ENCODE measurements around the gene CEP170B.

CEP170B gene

GRCh38 chr14:104868060-104868740 lies 3.1 kb downstream of the CEP170B start:
- no peak overlapping the region for H3K9ac ChIP-seq (ENCODE audit: low read length)
- H2BK15ac ChIP-seq (replicated peaks; ENCODE audit: low read depth): no peak overlapping the region
- peaks cover 18% of the 10 kb centered on the region for H3K79me2 ChIP-seq (ENCODE audit: control insufficient read depth, insufficient read depth, low read length)
- no peak overlapping the region for H2AK5ac ChIP-seq (ENCODE audit: low read length)
- no peak overlapping the region for H4K8ac ChIP-seq (ENCODE audit: low read depth, low read length)
- no peak overlapping the region for H3K23ac ChIP-seq (ENCODE audit: low read length)
- H2BK120ac ChIP-seq (ENCODE audit: low read depth, low read length): no peak overlapping the region
- no peak overlapping the region for H3K56ac ChIP-seq (ENCODE audit: low read length)
- no CpG with 5 or more reads among the region's 23 CpGs for WGBS (ENCODE audit: extremely low coverage, insufficient coverage, low lambda C conversion rate)
- no peak overlapping the region for H3K27ac ChIP-seq (ENCODE audit: low read depth, low read length)
- H3K4me2 ChIP-seq (ENCODE audit: low read length): no peak overlapping the region
- no peak overlapping the region for H3K18ac ChIP-seq (ENCODE audit: low read length)
- H2BK5ac ChIP-seq (ENCODE audit: low read length): no peak overlapping the region
- H3K27me3 ChIP-seq (ENCODE audit: insufficient read depth, low read length, poor library complexity): no peaks in the 10 kb centered on the region
- H3K4me3 ChIP-seq (ENCODE audit: low read length): no peak overlapping the region
- H3K79me1 ChIP-seq (ENCODE audit: low read length): peaks cover 30% of the 10 kb centered on the region
- H3K4me1 ChIP-seq (ENCODE audit: control insufficient read depth, low read depth, low read length): peaks cover 5% of the 10 kb centered on the region
- H4K5ac ChIP-seq (ENCODE audit: low read length): no peak overlapping the region
- no peaks in the 10 kb centered on the region for H3K36me3 ChIP-seq (ENCODE audit: control insufficient read depth, insufficient read depth, low read length)
- H3K4ac ChIP-seq (ENCODE audit: low read depth, low read length): no peak overlapping the region
- no peak for DNase-seq

GRCh38 chr14:104868811-104869572 lies 3.9 kb downstream of the CEP170B start:
- Histone ChIP-seq H2BK15ac (replicated peaks; ENCODE audit: low read depth) (no peak overlapping the region), H3K4ac (ENCODE audit: low read depth, low read length) (no peak overlapping the region), H3K27ac (ENCODE audit: low read depth, low read length) (no peak overlapping the region), H3K56ac (ENCODE audit: low read length) (no peak overlapping the region), H3K27me3 (ENCODE audit: insufficient read depth, low read length, poor library complexity) (no peaks in the 10 kb centered on the region), H3K4me2 (ENCODE audit: low read length) (no peak overlapping the region), H3K18ac (ENCODE audit: low read length) (no peak overlapping the region), H4K5ac (ENCODE audit: low read length) (no peak overlapping the region), H2AK5ac (ENCODE audit: low read length) (no peak overlapping the region), H3K79me2 (ENCODE audit: control insufficient read depth, insufficient read depth, low read length) (peaks cover 18% of the 10 kb centered on the region), H4K8ac (ENCODE audit: low read depth, low read length) (no peak overlapping the region), H3K4me1 (ENCODE audit: control insufficient read depth, low read depth, low read length) (peaks cover 5% of the 10 kb centered on the region), H3K79me1 (ENCODE audit: low read length) (peaks cover 29% of the 10 kb centered on the region), H2BK5ac (ENCODE audit: low read length) (no peak overlapping the region), H3K23ac (ENCODE audit: low read length) (no peak overlapping the region), H3K4me3 (ENCODE audit: low read length) (no peak overlapping the region), H2BK120ac (ENCODE audit: low read depth, low read length) (no peak overlapping the region), H3K36me3 (ENCODE audit: control insufficient read depth, insufficient read depth, low read length) (no peaks in the 10 kb centered on the region), H3K9ac (ENCODE audit: low read length) (no peak overlapping the region)
- no CpG with 5 or more reads among the region's 22 CpGs for WGBS (ENCODE audit: extremely low coverage, insufficient coverage, low lambda C conversion rate)
- DNase-seq: no peak

- Histone ChIP-seq H3K4ac (ENCODE audit: low read depth, low read length) (no peak overlapping the region), H3K27ac (ENCODE audit: low read depth, low read length) (no peak overlapping the region), H3K27me3 (ENCODE audit: insufficient read depth, low read length, poor library complexity) (no peaks in the 10 kb centered on the region), H2BK120ac (ENCODE audit: low read depth, low read length) (no peak overlapping the region), H3K9ac (ENCODE audit: low read length) (no peak overlapping the region), H3K4me3 (ENCODE audit: low read length) (no peak overlapping the region), H3K4me2 (ENCODE audit: low read length) (no peak overlapping the region), H3K79me1 (ENCODE audit: low read length) (peaks cover 29% of the 10 kb centered on the region), H3K79me2 (ENCODE audit: control insufficient read depth, insufficient read depth, low read length) (peaks cover 18% of the 10 kb centered on the region), H2AK5ac (ENCODE audit: low read length) (no peak overlapping the region), H3K56ac (ENCODE audit: low read length) (no peak overlapping the region), H4K5ac (ENCODE audit: low read length) (no peak overlapping the region), H3K18ac (ENCODE audit: low read length) (no peak overlapping the region), H3K23ac (ENCODE audit: low read length) (no peak overlapping the region), H3K4me1 (ENCODE audit: control insufficient read depth, low read depth, low read length) (peaks cover 5% of the 10 kb centered on the region), H4K8ac (ENCODE audit: low read depth, low read length) (no peak overlapping the region), H2BK15ac (replicated peaks; ENCODE audit: low read depth) (no peak overlapping the region), H2BK5ac (ENCODE audit: low read length) (no peak overlapping the region), H3K36me3 (ENCODE audit: control insufficient read depth, insufficient read depth, low read length) (no peaks in the 10 kb centered on the region)
- DNase-seq: no peak
- no CpG with 5 or more reads among the region's 18 CpGs for WGBS (ENCODE audit: extremely low coverage, insufficient coverage, low lambda C conversion rate)
Measured at GRCh38 chr14:104869669-104870367, 4.8 kb downstream of the CEP170B start.

GRCh38 chr14:104870368-104871144 lies 5.5 kb downstream of the CEP170B start:
- Histone ChIP-seq H4K5ac (ENCODE audit: low read length) (no peak overlapping the region), H2BK15ac (replicated peaks; ENCODE audit: low read depth) (no peak overlapping the region), H3K79me2 (ENCODE audit: control insufficient read depth, insufficient read depth, low read length) (peaks cover 18% of the 10 kb centered on the region), H3K23ac (ENCODE audit: low read length) (no peak overlapping the region), H2BK120ac (ENCODE audit: low read depth, low read length) (no peak overlapping the region), H3K18ac (ENCODE audit: low read length) (no peak overlapping the region), H2BK5ac (ENCODE audit: low read length) (no peak overlapping the region), H3K4me1 (ENCODE audit: control insufficient read depth, low read depth, low read length) (peaks cover 5% of the 10 kb centered on the region), H4K8ac (ENCODE audit: low read depth, low read length) (no peak overlapping the region), H3K27me3 (ENCODE audit: insufficient read depth, low read length, poor library complexity) (no peaks in the 10 kb centered on the region), H3K27ac (ENCODE audit: low read depth, low read length) (no peak overlapping the region), H3K4me2 (ENCODE audit: low read length) (no peak overlapping the region), H3K4me3 (ENCODE audit: low read length) (no peak overlapping the region), H3K79me1 (ENCODE audit: low read length) (peaks cover 29% of the 10 kb centered on the region), H3K4ac (ENCODE audit: low read depth, low read length) (no peak overlapping the region), H3K9ac (ENCODE audit: low read length) (no peak overlapping the region), H3K36me3 (ENCODE audit: control insufficient read depth, insufficient read depth, low read length) (no peaks in the 10 kb centered on the region), H3K56ac (ENCODE audit: low read length) (no peak overlapping the region), H2AK5ac (ENCODE audit: low read length) (no peak overlapping the region)
- DNase-seq: peak; percentile 27
- WGBS (ENCODE audit: extremely low coverage, insufficient coverage, low lambda C conversion rate): no CpG with 5 or more reads among the region's 21 CpGs

- H3K23ac ChIP-seq (ENCODE audit: low read length): no peak overlapping the region
- H3K4me3 ChIP-seq (ENCODE audit: low read length): no peak overlapping the region
- H3K4ac ChIP-seq (ENCODE audit: low read depth, low read length): no peak overlapping the region
- H3K18ac ChIP-seq (ENCODE audit: low read length): no peak overlapping the region
- H3K9ac ChIP-seq (ENCODE audit: low read length): no peak overlapping the region
- H2AK5ac ChIP-seq (ENCODE audit: low read length): no peak overlapping the region
- no peaks in the 10 kb centered on the region for H3K36me3 ChIP-seq (ENCODE audit: control insufficient read depth, insufficient read depth, low read length)
- H4K5ac ChIP-seq (ENCODE audit: low read length): no peak overlapping the region
- H2BK120ac ChIP-seq (ENCODE audit: low read depth, low read length): no peak overlapping the region
- no peak overlapping the region for H3K27ac ChIP-seq (ENCODE audit: low read depth, low read length)
- no peak overlapping the region for H3K56ac ChIP-seq (ENCODE audit: low read length)
- no peak overlapping the region for H2BK5ac ChIP-seq (ENCODE audit: low read length)
- H3K79me1 ChIP-seq (ENCODE audit: low read length): peaks cover 32% of the 10 kb centered on the region
- peaks cover 16% of the 10 kb centered on the region for H3K79me2 ChIP-seq (ENCODE audit: control insufficient read depth, insufficient read depth, low read length)
- no peak overlapping the region for H4K8ac ChIP-seq (ENCODE audit: low read depth, low read length)
- no peak overlapping the region for H2BK15ac ChIP-seq (replicated peaks; ENCODE audit: low read depth)
- no peak overlapping the region for H3K4me2 ChIP-seq (ENCODE audit: low read length)
- DNase-seq: no peak
- no CpG with 5 or more reads among the region's 15 CpGs for WGBS (ENCODE audit: extremely low coverage, insufficient coverage, low lambda C conversion rate)
- no peaks in the 10 kb centered on the region for H3K27me3 ChIP-seq (ENCODE audit: insufficient read depth, low read length, poor library complexity)
- peaks cover 5% of the 10 kb centered on the region for H3K4me1 ChIP-seq (ENCODE audit: control insufficient read depth, low read depth, low read length)
Measured at GRCh38 chr14:104871145-104871655, 6.1 kb downstream of the CEP170B start.
